Stimulated activated naive B cell treated with anti-CD40 and anti-IgM and Interleukin-4, amounts not matched to agents 10 μg/mL and 1 μg/mL and 100 μg/mL, for 72 hours (primary cell): ENCODE data around the gene AGO4.
"Not testable (repeated sequence)": the region's sequence is repeated elsewhere in the genome, so short reads cannot be mapped to it uniquely, and the experiment has no call there.

ENCODE experiments used
- ATAC-seq, 2 donors: fragments of 150-1000 bp; cut with Tn5 transposase; replicated peaks; 2 replicates each; pipeline ENCODE4 v1.10.0; 2021; ENCODE audit warnings: moderate library complexity in 1 of 2
- DNase-seq: peaks from one replicate; pipeline ENCODE4 v3.0.0; 2021
- H3K27ac Mint-ChIP-seq: one replicate; pipeline ENCODE4 v1.8.0; 2022; ENCODE audit warnings: mild to moderate bottlenecking, mixed read lengths
- H3K27me3 Mint-ChIP-seq, 2 donors: one replicate each; pipeline ENCODE4 v1.8.0; 2022; ENCODE audit warnings: mixed read lengths in 2 of 2
- H3K36me3 Mint-ChIP-seq, 2 donors: one replicate each; pipeline ENCODE4 v1.8.0; 2022; ENCODE audit warnings: mixed read lengths in 2 of 2, mild to moderate bottlenecking in 1 of 2
- H3K4me1 Mint-ChIP-seq, 2 donors: one replicate each; pipeline ENCODE4 v1.8.0; 2022; ENCODE audit warnings: mixed read lengths in 2 of 2, mild to moderate bottlenecking in 1 of 2
- H3K4me3 Mint-ChIP-seq, 2 donors: one replicate each; pipeline ENCODE4 v1.8.0; 2022; ENCODE audit warnings: mild to moderate bottlenecking in 2 of 2, mixed read lengths in 2 of 2, moderate library complexity in 1 of 2
- H3K9me3 Mint-ChIP-seq, 2 donors: one replicate each; pipeline ENCODE4 v1.8.0; 2022; ENCODE audit warnings: mixed read lengths in 2 of 2, mild to moderate bottlenecking in 1 of 2

Gene AGO4

GRCh38 chr1:35886577-35887431 lies 79.0 kb downstream of the AGO4 start:
- H3K27me3 Mint-ChIP-seq: peaks cover 0 to 4% of the 10 kb centered on the region in 2 donors
- H3K27ac Mint-ChIP-seq: peak overlapping the region; percentile 83
- H3K9me3 Mint-ChIP-seq: no peaks in the 10 kb centered on the region
- H3K4me3 Mint-ChIP-seq: peak overlapping the region in 1 of 2 donors; percentile 4
- peaks cover 50 to 72% of the 10 kb centered on the region in 2 donors for H3K4me1 Mint-ChIP-seq
- peaks cover 19 to 21% of the 10 kb centered on the region in 2 donors for H3K36me3 Mint-ChIP-seq
- DNase-seq (no peak), ATAC-seq (no peak)

GRCh38 chr1:35887508-35887907 lies 79.7 kb downstream of the AGO4 start:
- peak overlapping the region; percentile 83 for H3K27ac Mint-ChIP-seq

GRCh38 chr1:35888255-35888654 lies 80.4 kb downstream of the AGO4 start:
- no peak overlapping the region for H3K4me3 Mint-ChIP-seq
- DNase-seq: no peak
- H3K9me3 Mint-ChIP-seq: no peaks in the 10 kb centered on the region
- peak overlapping the region; percentile 47 for H3K27ac Mint-ChIP-seq
- peaks cover 40 to 62% of the 10 kb centered on the region in 2 donors for H3K4me1 Mint-ChIP-seq
- ATAC-seq: no peak
- H3K27me3 Mint-ChIP-seq: no peaks in the 10 kb centered on the region
- peaks cover 20 to 24% of the 10 kb centered on the region in 2 donors for H3K36me3 Mint-ChIP-seq

More at GRCh38 chr1:35887508-35887907, 79.7 kb downstream of the AGO4 start:
- Mint-ChIP-seq H3K4me1 (peaks cover 43 to 65% of the 10 kb centered on the region in 2 donors), H3K36me3 (peaks cover 21 to 24% of the 10 kb centered on the region in 2 donors), H3K9me3 (no peaks in the 10 kb centered on the region), H3K4me3 (peak overlapping the region in 1 of 2 donors; percentile 0), H3K27me3 (no peaks in the 10 kb centered on the region)
- ATAC-seq (no peak), DNase-seq (no peak)

GRCh38 chr1:35888981-35889380 lies 81.2 kb downstream of the AGO4 start:
- not testable (repeated sequence) for H3K9me3 Mint-ChIP-seq, ATAC-seq, H3K27me3 Mint-ChIP-seq, H3K4me3 Mint-ChIP-seq, DNase-seq
- H3K36me3 Mint-ChIP-seq: peaks cover 23 to 28% of the 10 kb centered on the region in 2 donors
- H3K4me1 Mint-ChIP-seq: peaks cover 41 to 62% of the 10 kb centered on the region in 2 donors
- H3K27ac Mint-ChIP-seq: peak overlapping the region; percentile 47

- DNase-seq (no peak), ATAC-seq (no peak)
- H3K27me3 Mint-ChIP-seq: no peaks in the 10 kb centered on the region
- H3K4me3 Mint-ChIP-seq: no peak overlapping the region
- H3K36me3 Mint-ChIP-seq: peaks cover 30 to 50% of the 10 kb centered on the region in 2 donors
- peaks cover 20 to 34% of the 10 kb centered on the region in 2 donors for H3K4me1 Mint-ChIP-seq
- no peaks in the 10 kb centered on the region for H3K9me3 Mint-ChIP-seq
- peak overlapping the region; percentile 89 for H3K27ac Mint-ChIP-seq
Measured at GRCh38 chr1:35893051-35893879, 85.4 kb downstream of the AGO4 start.

DNA sequence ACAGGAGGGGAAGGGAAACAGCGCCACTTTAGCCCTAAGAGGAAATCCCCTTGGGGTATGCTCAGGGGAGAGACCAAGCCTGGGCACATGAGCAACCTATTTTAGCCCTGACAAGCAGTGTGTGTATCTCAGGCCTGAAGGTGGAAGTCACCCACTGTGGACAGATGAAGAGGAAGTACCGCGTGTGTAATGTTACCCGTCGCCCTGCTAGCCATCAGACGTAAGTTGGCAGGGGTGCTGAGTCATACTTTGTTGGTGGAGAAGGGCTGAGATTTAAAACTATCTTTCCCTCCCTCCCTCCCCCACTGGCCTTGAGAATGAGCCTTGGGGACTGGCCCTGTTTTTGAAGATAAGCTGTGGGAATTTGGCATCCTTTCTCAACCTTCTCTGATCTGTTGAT lies 86.4 kb downstream of the AGO4 start:
- Mint-ChIP-seq H3K4me3 (peak overlapping the region; percentile 5 to 17), H3K36me3 (peaks cover 31 to 48% of the 10 kb centered on the region in 2 donors), H3K9me3 (no peaks in the 10 kb centered on the region), H3K27me3 (no peaks in the 10 kb centered on the region), H3K27ac (peak overlapping the region; percentile 89), H3K4me1 (peaks cover 14 to 25% of the 10 kb centered on the region in 2 donors)
- DNase-seq (peak; percentile 72), ATAC-seq (peak; percentile 100)

DNA sequence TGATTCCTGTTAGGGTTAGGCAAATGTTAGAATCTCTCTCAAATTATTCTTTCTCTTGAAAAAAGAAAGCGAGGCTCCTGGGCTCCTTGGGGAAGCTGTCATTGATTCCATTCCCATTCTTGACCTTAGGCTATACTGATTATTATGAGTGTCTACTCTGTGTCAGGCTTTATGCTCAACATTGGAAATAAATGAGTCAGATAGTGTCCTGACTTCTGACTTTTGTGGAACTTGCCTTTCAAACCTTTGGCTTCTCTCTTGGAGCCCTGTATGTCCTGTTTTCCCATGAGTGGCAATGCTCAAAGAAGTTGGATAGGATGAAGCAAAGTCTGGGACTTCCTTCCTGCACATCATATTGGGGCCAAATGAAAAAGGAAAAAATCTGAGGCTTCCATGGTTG lies 86.8 kb downstream of the AGO4 start:
- no peak for DNase-seq
- Mint-ChIP-seq H3K27ac (peak overlapping the region; percentile 89), H3K9me3 (no peaks in the 10 kb centered on the region), H3K4me3 (no peak overlapping the region), H3K4me1 (peaks cover 14 to 25% of the 10 kb centered on the region in 2 donors), H3K36me3 (peaks cover 33 to 47% of the 10 kb centered on the region in 2 donors), H3K27me3 (no peaks in the 10 kb centered on the region)
- ATAC-seq: no peak

GRCh38 chr1:35899941-35900340 lies 92.1 kb downstream of the AGO4 start:
- Mint-ChIP-seq H3K4me1 (peaks cover 1 to 5% of the 10 kb centered on the region in 2 donors), H3K4me3 (no peak overlapping the region), H3K27me3 (no peaks in the 10 kb centered on the region), H3K27ac (no peak overlapping the region), H3K36me3 (peaks cover 41 to 55% of the 10 kb centered on the region in 2 donors), H3K9me3 (no peaks in the 10 kb centered on the region)
- DNase-seq (no peak), ATAC-seq (no peak)

DNA sequence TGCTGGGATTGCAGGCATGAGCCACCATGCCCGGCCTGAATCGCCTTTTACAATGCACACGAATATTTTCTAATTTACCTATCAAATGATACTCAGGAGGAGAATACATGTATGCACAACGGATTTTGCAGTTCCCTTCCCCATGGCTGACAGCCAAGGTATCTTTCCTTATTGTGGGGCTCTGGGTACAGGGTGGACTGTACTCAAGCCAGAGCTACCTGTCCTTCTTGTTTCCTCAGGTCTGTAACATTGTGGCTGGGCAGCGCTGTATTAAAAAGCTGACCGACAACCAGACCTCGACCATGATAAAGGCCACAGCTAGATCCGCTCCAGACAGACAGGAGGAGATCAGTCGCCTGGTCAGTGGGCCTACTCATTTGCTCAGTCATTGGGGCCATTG lies 93.4 kb downstream of the AGO4 start:
- Mint-ChIP-seq H3K9me3 (no peaks in the 10 kb centered on the region), H3K4me3 (no peak overlapping the region), H3K27ac (no peak overlapping the region), H3K27me3 (no peaks in the 10 kb centered on the region), H3K36me3 (peaks cover 41 to 49% of the 10 kb centered on the region in 2 donors), H3K4me1 (no peaks in the 10 kb centered on the region)
- ATAC-seq: no peak
- no peak for DNase-seq

DNA sequence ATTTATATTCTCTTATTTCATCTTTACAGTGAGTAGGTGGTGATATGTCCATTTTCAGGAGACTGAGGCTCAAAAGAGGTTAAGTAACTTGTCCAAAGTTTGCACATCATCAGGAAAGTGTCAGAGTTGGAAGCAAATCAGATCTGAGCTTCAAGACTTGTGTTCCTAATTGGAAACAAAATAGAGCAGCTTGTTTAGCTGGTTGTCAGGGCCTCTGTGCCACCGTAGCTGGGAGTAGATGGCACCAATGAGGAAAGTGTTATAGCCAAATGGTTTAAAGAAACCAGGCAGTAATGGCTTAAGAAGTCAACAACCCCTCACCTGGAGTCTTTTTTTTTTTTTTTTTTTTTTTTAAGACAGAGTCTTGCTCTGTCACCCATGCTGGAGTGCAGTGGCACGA lies 94.9 kb downstream of the AGO4 start:
- DNase-seq (no peak), ATAC-seq (no peak)
- H3K4me3 Mint-ChIP-seq: no peak overlapping the region
- H3K36me3 Mint-ChIP-seq: peaks cover 41 to 42% of the 10 kb centered on the region in 2 donors
- no peaks in the 10 kb centered on the region for H3K27me3 Mint-ChIP-seq
- H3K27ac Mint-ChIP-seq: no peak overlapping the region
- H3K9me3 Mint-ChIP-seq: no peaks in the 10 kb centered on the region
- H3K4me1 Mint-ChIP-seq: no peaks in the 10 kb centered on the region
